DND-41 (cell line): ENCODE data around the gene RPS6KB2.

Experiments used
- CTCF ChIP-seq: IDR thresholded peaks from 2 replicates; pipeline ENCODE4 v1.5.1; 2012; ENCODE audit warnings: borderline replicate concordance, low read length, moderate library complexity, mild to moderate bottlenecking; ENCODE audit not compliant: poor library complexity, severe bottlenecking; ENCODE audit errors: extremely low read depth
- EZH2 ChIP-seq: IDR thresholded peaks from 3 replicates; pipeline ENCODE4 v1.6.1; 2012; ENCODE audit warnings: borderline replicate concordance, low read depth, mild to moderate bottlenecking, moderate library complexity, low read length, inconsistent platforms; ENCODE audit not compliant: severe bottlenecking

- TF ChIP-seq EZH2 (no peak), CTCF (no peak)
Observed at GRCh38 chr11:67448220-67448609, 19.9 kb downstream of the RPS6KB2 start.
